Panc1 (cell line): ENCODE measurements around the gene SLC6A8.

ENCODE experiments used
- CTCF ChIP-seq: fragments of 450-650 bp; IDR thresholded peaks from 2 replicates; pipeline ENCODE4 v1.5.1; 2017; ENCODE audit warnings: mild to moderate bottlenecking
- REST ChIP-seq, 2 experiments: IDR thresholded peaks; 2 replicates each; pipeline ENCODE4 v1.6.1; 2011 to 2012; ENCODE audit warnings: low read depth in 2 of 2, control low read depth in 1 of 2, low read length in 1 of 2, mild to moderate bottlenecking in 1 of 2, moderate library complexity in 1 of 2; ENCODE audit not compliant: insufficient read depth in 1 of 2

- TF ChIP-seq CTCF (no peak), REST (IDR thresholded peaks at IDR 0.05; ENCODE audit: insufficient read depth in 1 of 2, low read depth in 2 of 2, low read length in 1 of 2) (no peak)
Observed at GRCh38 chrX:153686711-153687110, 1.0 kb upstream of the SLC6A8 start.
